Activated naive CD8-positive, alpha-beta T cell treated with anti-CD3 and anti-CD28 coated beads, Interleukin-2, amount 10 ng/mL, durations not matched to agents 7 days and 5 days (primary cell): ENCODE measurements around the gene HERPUD1. TPM values are rescaled to one million over a fixed set of nuclear protein-coding genes. Genes with fewer than 3 reads are reported as not detected.
A peak's percentile ranks its signal among the peaks of the same experiment; 100 is the strongest.
"Not testable (repeated sequence)": the region's sequence is repeated elsewhere in the genome, so short reads cannot be mapped to it uniquely, and the experiment has no call there.

Experiments
- ATAC-seq: fragments of 150-1000 bp; cut with Tn5 transposase; one replicate; pipeline ENCODE4 v1.10.0; 2021; ENCODE audit warnings: low read depth, moderate library complexity
- POLR2A ChIA-PET: fragments of 350-600 bp; sonication (Branson Sonifier 250); formaldehyde crosslinking; loops from one replicate; lab custom pipeline; 2021; ENCODE audit warnings: antibody characterized with exemption; lab: Charles Lee
- DNase-seq: peaks from one replicate; pipeline ENCODE4 v3.0.0; 2021
- H3K27ac Mint-ChIP-seq: one replicate; pipeline ENCODE4 v1.8.0; 2022; ENCODE audit warnings: mild to moderate bottlenecking, mixed read lengths
- H3K27me3 Mint-ChIP-seq: one replicate; pipeline ENCODE4 v1.8.0; 2022; ENCODE audit warnings: mild to moderate bottlenecking, moderate library complexity, mixed read lengths
- H3K36me3 Mint-ChIP-seq: one replicate; pipeline ENCODE4 v1.8.0; 2021; ENCODE audit warnings: mild to moderate bottlenecking, mixed read lengths
- H3K4me1 Mint-ChIP-seq: one replicate; pipeline ENCODE4 v1.8.0; 2021; ENCODE audit warnings: mixed read lengths
- H3K4me3 Mint-ChIP-seq: one replicate; pipeline ENCODE4 v1.8.0; 2022; ENCODE audit warnings: mild to moderate bottlenecking, moderate library complexity, mixed read lengths
- H3K9me3 Mint-ChIP-seq: one replicate; pipeline ENCODE4 v1.8.0; 2021; ENCODE audit warnings: mixed read lengths
- total RNA-seq, 2 experiments: library from RNA; stranded (reverse); gene quantifications; one replicate each; pipeline ENCODE4 v1.2.3, GENCODE V29; 2021

HERPUD1 gene
- total RNA-seq, 2 experiments from 2014 or later = 134 to 157 TPM

- Mint-ChIP-seq H3K9me3 (no peaks in the 10 kb centered on the region), H3K36me3 (peaks cover 4% of the 10 kb centered on the region), H3K27me3 (no peaks in the 10 kb centered on the region), H3K4me1 (peaks cover 17% of the 10 kb centered on the region), H3K4me3 (no peak overlapping the region), H3K27ac (no peak overlapping the region)
- POLR2A ChIA-PET = interaction anchor here (0.7 to 1.8 kb wide), 3 partner anchors 15 to 66 kb away, joined by 3 to 6 read pairs (median 3); partner anchors contain the start of gene NLRC5
- ATAC-seq (no peak), DNase-seq (no peak)
Observed at GRCh38 chr16:56973294-56973689, 41.4 kb downstream of the HERPUD1 start.

DNA sequence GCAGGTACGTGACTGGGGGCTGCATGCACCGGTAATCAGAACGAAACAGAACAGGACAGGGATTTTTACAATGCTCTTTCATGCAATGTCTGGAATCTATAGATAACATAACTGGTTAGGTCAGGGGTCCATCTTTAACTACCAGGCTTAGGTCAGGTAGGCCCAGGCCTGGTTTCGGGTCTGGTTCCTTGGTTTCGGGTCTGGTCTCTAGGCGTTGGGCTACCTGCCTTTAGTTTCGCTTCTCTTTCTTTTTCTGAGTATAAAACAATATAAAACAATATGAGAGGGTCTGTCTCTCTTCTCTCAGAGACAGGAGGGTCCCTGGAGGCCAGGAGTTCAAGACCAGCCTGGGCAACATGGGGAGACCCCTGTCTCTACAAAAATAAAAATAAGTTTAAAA lies 42.0 kb downstream of the HERPUD1 start:
- not testable (repeated sequence) for H3K27me3 Mint-ChIP-seq, ATAC-seq, H3K27ac Mint-ChIP-seq, DNase-seq, H3K9me3 Mint-ChIP-seq, H3K4me3 Mint-ChIP-seq, H3K36me3 Mint-ChIP-seq
- POLR2A ChIA-PET = interaction anchor here (0.6 to 1.8 kb wide), 4 partner anchors 8 to 66 kb away, joined by 3 to 6 read pairs (median 3); partner anchors contain the start of gene NLRC5
- peaks cover 17% of the 10 kb centered on the region for H3K4me1 Mint-ChIP-seq

- ATAC-seq (no peak), DNase-seq (no peak)
- POLR2A ChIA-PET = interaction anchor here (0.6 to 1.8 kb wide), 4 partner anchors 9 to 15 kb away, joined by 3 to 6 read pairs (median 4); partner anchors contain the start of gene NLRC5
- Mint-ChIP-seq H3K27me3 (no peaks in the 10 kb centered on the region), H3K9me3 (no peaks in the 10 kb centered on the region), H3K27ac (peak overlapping the region; percentile 60), H3K4me1 (peaks cover 20% of the 10 kb centered on the region), H3K36me3 (peaks cover 4% of the 10 kb centered on the region), H3K4me3 (no peak overlapping the region)
Observed at GRCh38 chr16:56974549-56975300, 42.8 kb downstream of the HERPUD1 start.

DNA sequence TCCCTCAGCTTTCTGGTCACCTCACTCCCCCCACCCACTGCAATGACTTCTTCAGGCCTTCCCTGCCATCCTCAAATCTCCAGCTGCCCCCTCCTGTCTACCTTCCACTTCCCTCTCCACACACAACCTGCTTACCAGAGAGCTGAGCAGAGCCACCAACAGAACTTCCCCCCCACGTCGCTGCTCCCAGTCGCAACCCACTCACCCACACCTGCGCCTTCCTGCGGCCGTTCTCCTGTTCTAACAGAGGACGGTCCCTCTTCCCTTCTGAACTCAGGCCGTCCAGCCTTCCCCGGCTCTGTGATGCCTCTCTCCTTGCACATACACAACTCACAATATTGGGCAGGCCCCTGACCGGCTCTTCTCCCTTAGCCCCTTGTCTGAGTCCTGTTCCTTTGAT lies 43.8 kb downstream of the HERPUD1 start:
- Mint-ChIP-seq H3K4me3 (no peak overlapping the region), H3K27ac (peak overlapping the region; percentile 67), H3K27me3 (no peaks in the 10 kb centered on the region), H3K9me3 (no peaks in the 10 kb centered on the region), H3K4me1 (peaks cover 27% of the 10 kb centered on the region), H3K36me3 (peaks cover 7% of the 10 kb centered on the region)
- DNase-seq = no peak
- no peak for ATAC-seq
- POLR2A ChIA-PET = interaction anchor here (1.0 to 1.3 kb wide), 2 partner anchors 9 to 11 kb away, joined by 3 to 4 read pairs; no protein-coding TSS in a partner anchor

- DNase-seq (no peak), ATAC-seq (no peak)
- Mint-ChIP-seq H3K4me3 (no peak overlapping the region), H3K27me3 (no peaks in the 10 kb centered on the region), H3K27ac (peak overlapping the region; percentile 24), H3K4me1 (peaks cover 41% of the 10 kb centered on the region), H3K36me3 (peaks cover 16% of the 10 kb centered on the region), H3K9me3 (no peaks in the 10 kb centered on the region)
- POLR2A ChIA-PET = interaction anchor here (1.5 kb wide), 2 partner anchors 11 to 64 kb away, joined by 4 read pairs; partner anchors contain the start of gene NLRC5
Observed at GRCh38 chr16:56977216-56977615, 45.3 kb downstream of the HERPUD1 start.

- DNase-seq = no peak
- Mint-ChIP-seq H3K9me3 (no peaks in the 10 kb centered on the region), H3K4me1 (peaks cover 46% of the 10 kb centered on the region), H3K36me3 (peaks cover 19% of the 10 kb centered on the region), H3K27me3 (no peaks in the 10 kb centered on the region), H3K27ac (no peak overlapping the region), H3K4me3 (no peak overlapping the region)
- ATAC-seq = no peak
- POLR2A ChIA-PET = interaction anchor here (0.8 to 1.5 kb wide), 3 partner anchors 11 to 64 kb away, joined by 3 to 4 read pairs (median 4); partner anchors contain the start of gene NLRC5
Observed at GRCh38 chr16:56977823-56978430, 46.0 kb downstream of the HERPUD1 start.

- ATAC-seq = no peak
- peaks cover 58% of the 10 kb centered on the region for H3K4me1 Mint-ChIP-seq
- peak overlapping the region; percentile 17 for H3K4me3 Mint-ChIP-seq
- no peaks in the 10 kb centered on the region for H3K9me3 Mint-ChIP-seq
- POLR2A ChIA-PET = interaction anchor here (3.0 to 3.3 kb wide), 2 partner anchors 9 kb away, joined by 8 to 16 read pairs; partner anchors contain the start of gene NLRC5
- no peaks in the 10 kb centered on the region for H3K27me3 Mint-ChIP-seq
- peaks cover 26% of the 10 kb centered on the region for H3K36me3 Mint-ChIP-seq
- no peak for DNase-seq
- H3K27ac Mint-ChIP-seq = peak overlapping the region; percentile 48
Observed at GRCh38 chr16:56980201-56980535, 48.2 kb downstream of the HERPUD1 start.

DNA sequence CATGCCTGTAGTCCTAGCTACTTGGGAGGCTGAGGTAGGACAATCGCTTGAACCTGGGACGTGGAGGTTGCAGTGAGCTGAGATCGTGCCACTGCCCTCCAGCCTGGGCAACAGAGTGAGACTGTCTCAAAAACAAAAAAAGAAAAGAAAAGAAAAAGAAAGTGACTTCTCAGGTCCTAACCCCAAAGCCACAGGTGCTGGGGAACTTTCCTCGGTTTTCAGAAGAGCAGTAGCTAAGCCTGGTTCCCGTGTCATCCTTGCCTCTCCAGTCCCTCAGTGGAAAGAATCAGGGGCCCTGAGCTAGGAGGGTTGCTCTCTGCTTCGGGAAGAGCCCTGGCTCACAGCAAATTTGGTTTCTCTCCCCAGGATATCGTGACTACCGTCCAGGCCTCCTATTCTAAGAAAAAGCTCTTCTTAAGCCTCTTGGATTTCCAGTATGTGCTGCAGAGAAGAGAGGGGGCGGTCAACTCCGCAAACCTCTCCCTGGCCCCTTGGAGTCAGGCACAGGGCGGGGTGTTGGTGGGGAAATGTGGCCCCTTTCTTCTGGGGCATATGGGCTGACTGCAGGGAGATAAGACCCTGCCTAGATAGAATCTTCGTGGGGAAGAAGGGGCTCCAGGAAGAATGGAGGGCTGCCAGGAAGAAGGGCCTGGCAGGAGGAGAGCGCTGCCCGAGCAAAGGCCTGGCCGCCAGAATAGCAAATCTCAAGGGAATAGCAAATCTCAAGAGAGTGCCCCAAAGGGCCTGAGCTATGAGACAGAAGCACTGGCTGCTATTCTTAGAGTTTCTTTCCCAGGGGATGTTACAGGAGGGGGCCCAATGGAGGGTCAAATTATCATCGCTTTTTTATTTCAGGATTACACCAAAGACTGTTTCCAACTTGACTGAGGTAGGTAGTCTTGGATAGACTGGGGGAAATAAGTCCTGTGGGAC lies 49.1 kb downstream of the HERPUD1 start:
- DNase-seq = no peak
- POLR2A ChIA-PET = interaction anchor here (0.8 to 3.3 kb wide), 5 partner anchors 8 to 60 kb away, joined by 3 to 16 read pairs (median 5); partner anchors contain the start of gene NLRC5
- Mint-ChIP-seq H3K9me3 (no peaks in the 10 kb centered on the region), H3K4me3 (peak overlapping the region; percentile 60), H3K36me3 (peaks cover 30% of the 10 kb centered on the region), H3K4me1 (peaks cover 59% of the 10 kb centered on the region), H3K27me3 (no peaks in the 10 kb centered on the region), H3K27ac (peak overlapping the region; percentile 87)
- ATAC-seq = peak; percentile 28

DNA sequence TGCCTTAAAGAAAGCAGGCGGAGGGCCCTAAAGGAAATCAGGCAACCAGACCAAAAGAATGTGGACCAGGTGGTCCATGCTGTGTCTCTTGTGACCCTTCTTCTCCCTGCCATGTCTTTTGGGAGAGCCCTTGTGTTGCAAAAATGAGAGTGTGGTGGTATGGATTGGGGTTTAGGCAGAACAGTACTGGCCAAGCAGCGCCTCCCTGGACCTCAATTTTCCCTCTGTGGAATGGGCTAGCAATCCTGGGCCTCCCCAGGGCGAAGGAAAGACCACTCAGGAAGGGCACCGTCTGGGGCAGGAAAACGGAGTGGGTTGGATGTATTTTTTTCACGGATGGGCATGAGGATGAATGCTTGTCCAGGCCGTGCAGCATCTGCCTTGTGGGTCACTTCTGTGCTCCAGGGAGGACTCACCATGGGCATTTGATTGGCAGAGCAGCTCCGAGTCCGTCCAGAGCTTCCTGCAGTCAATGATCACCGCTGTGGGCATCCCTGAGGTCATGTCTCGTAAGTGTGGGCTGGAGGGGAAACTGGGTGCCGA lies 49.9 kb downstream of the HERPUD1 start:
- H3K4me3 Mint-ChIP-seq = no peak overlapping the region
- no peak for ATAC-seq
- no peaks in the 10 kb centered on the region for H3K27me3 Mint-ChIP-seq
- POLR2A ChIA-PET = interaction anchor here (0.9 to 3.3 kb wide), 5 partner anchors 7 to 45 kb away, joined by 3 to 16 read pairs (median 3); partner anchors contain the start of gene NLRC5
- peak overlapping the region; percentile 87 for H3K27ac Mint-ChIP-seq
- H3K36me3 Mint-ChIP-seq = peaks cover 26% of the 10 kb centered on the region
- H3K4me1 Mint-ChIP-seq = peaks cover 62% of the 10 kb centered on the region
- H3K9me3 Mint-ChIP-seq = no peaks in the 10 kb centered on the region
- DNase-seq = no peak

GRCh38 chr16:56982695-56983094 lies 50.8 kb downstream of the HERPUD1 start:
- DNase-seq (no peak), ATAC-seq (no peak)
- POLR2A ChIA-PET = interaction anchor here (0.9 to 3.0 kb wide), 5 partner anchors 12 to 58 kb away, joined by 3 to 8 read pairs (median 3); no protein-coding TSS in a partner anchor
- no peaks in the 10 kb centered on the region for H3K9me3 Mint-ChIP-seq
- no peak overlapping the region for H3K4me3 Mint-ChIP-seq
- peaks cover 31% of the 10 kb centered on the region for H3K36me3 Mint-ChIP-seq
- peaks cover 64% of the 10 kb centered on the region for H3K4me1 Mint-ChIP-seq
- H3K27ac Mint-ChIP-seq = peak overlapping the region; percentile 36
- no peaks in the 10 kb centered on the region for H3K27me3 Mint-ChIP-seq

DNA sequence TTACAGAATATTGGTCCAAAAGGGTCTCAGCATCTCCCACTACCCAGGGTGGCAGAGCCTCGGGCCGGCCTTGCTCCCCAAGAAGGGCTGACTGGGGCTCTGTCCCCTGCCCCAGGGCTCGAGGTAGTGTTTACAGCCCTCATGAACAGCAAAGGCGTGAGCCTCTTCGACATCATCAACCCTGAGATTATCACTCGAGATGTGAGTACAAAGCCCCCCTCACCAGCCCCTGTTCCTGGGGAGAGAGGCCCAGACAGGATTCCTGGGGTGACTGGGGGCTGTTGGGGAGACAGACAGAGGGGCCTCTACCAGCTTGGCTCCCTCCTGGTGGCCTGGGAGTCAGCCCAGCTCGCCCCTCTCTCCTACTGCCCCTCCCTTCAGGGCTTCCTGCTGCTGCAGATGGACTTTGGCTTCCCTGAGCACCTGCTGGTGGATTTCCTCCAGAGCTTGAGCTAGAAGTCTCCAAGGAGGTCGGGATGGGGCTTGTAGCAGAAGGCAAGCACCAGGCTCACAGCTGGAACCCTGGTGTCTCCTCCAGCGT lies 51.3 kb downstream of the HERPUD1 start:
- POLR2A ChIA-PET = interaction anchor here (0.9 to 3.0 kb wide), 5 partner anchors 12 to 57 kb away, joined by 3 to 8 read pairs (median 3); no protein-coding TSS in a partner anchor
- Mint-ChIP-seq H3K4me1 (peaks cover 70% of the 10 kb centered on the region), H3K4me3 (no peak overlapping the region), H3K9me3 (no peaks in the 10 kb centered on the region), H3K27ac (peak overlapping the region; percentile 99), H3K27me3 (no peaks in the 10 kb centered on the region), H3K36me3 (peaks cover 35% of the 10 kb centered on the region)
- ATAC-seq (no peak), DNase-seq (no peak)

- POLR2A ChIA-PET = interaction anchor here (0.9 to 1.4 kb wide), 2 partner anchors 15 to 57 kb away, joined by 3 to 4 read pairs; no protein-coding TSS in a partner anchor
- Mint-ChIP-seq H3K27ac (peak overlapping the region; percentile 99), H3K4me3 (peak overlapping the region; percentile 57), H3K36me3 (peaks cover 42% of the 10 kb centered on the region), H3K9me3 (no peaks in the 10 kb centered on the region), H3K27me3 (no peaks in the 10 kb centered on the region), H3K4me1 (peaks cover 67% of the 10 kb centered on the region)
- no peak for ATAC-seq
- no peak for DNase-seq
Observed at GRCh38 chr16:56984639-56985038, 52.7 kb downstream of the HERPUD1 start.
